Measurements from ENCODE around the gene PDE4DIP.
A peak's percentile ranks its signal among the peaks of the same experiment; 100 is the strongest.
"Not testable (repeated sequence)": the region's sequence is repeated elsewhere in the genome, so short reads cannot be mapped to it uniquely, and the experiment has no call there.

Gene PDE4DIP

GRCh38 chr1:148918836-148919447 is 74.7 kb downstream of the PDE4DIP start:
- not testable (repeated sequence) for H3K27me3 ChIP-seq (ENCODE audit: control insufficient read depth, insufficient read depth, low read length); DNase-seq (ENCODE audit: low read depth, low spot score); H3K27ac ChIP-seq (ENCODE audit: low read length); H3K36me3 ChIP-seq (ENCODE audit: control insufficient read depth, insufficient read depth, low read length); H3K4me1 ChIP-seq (ENCODE audit: control insufficient read depth, insufficient read depth, low read length); H3K4me3 ChIP-seq (ENCODE audit: low read length); H3K9me3 ChIP-seq (ENCODE audit: control insufficient read depth, insufficient read depth, low read length)
- WGBS (ENCODE audit: insufficient coverage, insufficient read length): no CpG with 5 or more reads among the region's 3 CpGs

- not testable (repeated sequence) for DNase-seq (ENCODE audit: low read depth, low spot score); H3K4me3 ChIP-seq (ENCODE audit: low read length); H3K4me1 ChIP-seq (ENCODE audit: control insufficient read depth, insufficient read depth, low read length); H3K27ac ChIP-seq (ENCODE audit: low read length); H3K36me3 ChIP-seq (ENCODE audit: control insufficient read depth, insufficient read depth, low read length); H3K27me3 ChIP-seq (ENCODE audit: control insufficient read depth, insufficient read depth, low read length); H3K9me3 ChIP-seq (ENCODE audit: control insufficient read depth, insufficient read depth, low read length)
- no CpG with 5 or more reads among the region's 1 CpG for WGBS (ENCODE audit: insufficient coverage, insufficient read length)
These were observed 76.8 kb downstream of the PDE4DIP start for GRCh38 chr1:148921047-148921446.

- H3K36me3 ChIP-seq (ENCODE audit: control insufficient read depth, insufficient read depth, low read length); DNase-seq (ENCODE audit: low read depth, low spot score); H3K27me3 ChIP-seq (ENCODE audit: control insufficient read depth, insufficient read depth, low read length); H3K27ac ChIP-seq (ENCODE audit: low read length); H3K9me3 ChIP-seq (ENCODE audit: control insufficient read depth, insufficient read depth, low read length); H3K4me3 ChIP-seq (ENCODE audit: low read length); H3K4me1 ChIP-seq (ENCODE audit: control insufficient read depth, insufficient read depth, low read length): not testable (repeated sequence)
- no CpG with 5 or more reads among the region's 3 CpGs for WGBS (ENCODE audit: insufficient coverage, insufficient read length)
These were observed 79.6 kb downstream of the PDE4DIP start for GRCh38 chr1:148923798-148924197.

- WGBS (ENCODE audit: insufficient coverage, insufficient read length): no CpG with 5 or more reads among the region's 1 CpG
- H3K9me3 ChIP-seq (ENCODE audit: control insufficient read depth, insufficient read depth, low read length); DNase-seq (ENCODE audit: low read depth, low spot score); H3K4me3 ChIP-seq (ENCODE audit: low read length); H3K4me1 ChIP-seq (ENCODE audit: control insufficient read depth, insufficient read depth, low read length); H3K27ac ChIP-seq (ENCODE audit: low read length); H3K36me3 ChIP-seq (ENCODE audit: control insufficient read depth, insufficient read depth, low read length); H3K27me3 ChIP-seq (ENCODE audit: control insufficient read depth, insufficient read depth, low read length): not testable (repeated sequence)
These were observed 83.4 kb downstream of the PDE4DIP start for GRCh38 chr1:148927645-148928044.

- DNase-seq (ENCODE audit: low read depth, low spot score); H3K36me3 ChIP-seq (ENCODE audit: control insufficient read depth, insufficient read depth, low read length); H3K4me3 ChIP-seq (ENCODE audit: low read length); H3K9me3 ChIP-seq (ENCODE audit: control insufficient read depth, insufficient read depth, low read length); H3K4me1 ChIP-seq (ENCODE audit: control insufficient read depth, insufficient read depth, low read length); H3K27ac ChIP-seq (ENCODE audit: low read length); H3K27me3 ChIP-seq (ENCODE audit: control insufficient read depth, insufficient read depth, low read length): not testable (repeated sequence)
These were observed 85.0 kb downstream of the PDE4DIP start for GRCh38 chr1:148929253-148929652.

GRCh38 chr1:148935381-148936002 is 91.3 kb downstream of the PDE4DIP start:
- not testable (repeated sequence) for H3K27ac ChIP-seq (ENCODE audit: low read length); H3K4me3 ChIP-seq (ENCODE audit: low read length); H3K36me3 ChIP-seq (ENCODE audit: control insufficient read depth, insufficient read depth, low read length); DNase-seq (ENCODE audit: low read depth, low spot score); H3K27me3 ChIP-seq (ENCODE audit: control insufficient read depth, insufficient read depth, low read length); H3K4me1 ChIP-seq (ENCODE audit: control insufficient read depth, insufficient read depth, low read length); H3K9me3 ChIP-seq (ENCODE audit: control insufficient read depth, insufficient read depth, low read length)
- WGBS (ENCODE audit: insufficient coverage, insufficient read length): no CpG with 5 or more reads among the region's 3 CpGs

- not testable (repeated sequence) for DNase-seq (ENCODE audit: low read depth, low spot score); H3K4me1 ChIP-seq (ENCODE audit: control insufficient read depth, insufficient read depth, low read length); H3K9me3 ChIP-seq (ENCODE audit: control insufficient read depth, insufficient read depth, low read length); H3K27me3 ChIP-seq (ENCODE audit: control insufficient read depth, insufficient read depth, low read length); H3K27ac ChIP-seq (ENCODE audit: low read length); H3K36me3 ChIP-seq (ENCODE audit: control insufficient read depth, insufficient read depth, low read length); H3K4me3 ChIP-seq (ENCODE audit: low read length)
- WGBS (ENCODE audit: insufficient coverage, insufficient read length): no CpG with 5 or more reads among the region's 3 CpGs
These were observed 98.7 kb downstream of the PDE4DIP start for GRCh38 chr1:148942906-148943305.

GRCh38 chr1:148945130-148945529 is 100.9 kb downstream of the PDE4DIP start:
- not testable (repeated sequence) for H3K27ac ChIP-seq (ENCODE audit: low read length); H3K9me3 ChIP-seq (ENCODE audit: control insufficient read depth, insufficient read depth, low read length); H3K4me3 ChIP-seq (ENCODE audit: low read length); DNase-seq (ENCODE audit: low read depth, low spot score); H3K27me3 ChIP-seq (ENCODE audit: control insufficient read depth, insufficient read depth, low read length); H3K4me1 ChIP-seq (ENCODE audit: control insufficient read depth, insufficient read depth, low read length); H3K36me3 ChIP-seq (ENCODE audit: control insufficient read depth, insufficient read depth, low read length)
- WGBS (ENCODE audit: insufficient coverage, insufficient read length): no CpG with 5 or more reads among the region's 1 CpG

GRCh38 chr1:148948768-148949167 is 104.5 kb downstream of the PDE4DIP start:
- not testable (repeated sequence) for H3K4me3 ChIP-seq (ENCODE audit: low read length); H3K36me3 ChIP-seq (ENCODE audit: control insufficient read depth, insufficient read depth, low read length); H3K27ac ChIP-seq (ENCODE audit: low read length); H3K27me3 ChIP-seq (ENCODE audit: control insufficient read depth, insufficient read depth, low read length); H3K9me3 ChIP-seq (ENCODE audit: control insufficient read depth, insufficient read depth, low read length); DNase-seq (ENCODE audit: low read depth, low spot score); H3K4me1 ChIP-seq (ENCODE audit: control insufficient read depth, insufficient read depth, low read length)
- WGBS (ENCODE audit: insufficient coverage, insufficient read length): no CpG with 5 or more reads among the region's 4 CpGs

- H3K36me3 ChIP-seq (ENCODE audit: control insufficient read depth, insufficient read depth, low read length); H3K27me3 ChIP-seq (ENCODE audit: control insufficient read depth, insufficient read depth, low read length); H3K4me1 ChIP-seq (ENCODE audit: control insufficient read depth, insufficient read depth, low read length); H3K9me3 ChIP-seq (ENCODE audit: control insufficient read depth, insufficient read depth, low read length); H3K27ac ChIP-seq (ENCODE audit: low read length): not testable (repeated sequence)
- peak overlapping the region; percentile 55; the same call in 1 of the 2 replicates for H3K4me3 ChIP-seq (ENCODE audit: low read length)
- WGBS (ENCODE audit: insufficient coverage, insufficient read length): no CpG with 5 or more reads among the region's 44 CpGs
- DNase-seq (ENCODE audit: low read depth, low spot score): peak; percentile 58
These were observed 107.4 kb downstream of the PDE4DIP start for GRCh38 chr1:148951336-148952227.

All from iPS DF 6.9 (cell line).